OCI-LY3 (cell line): ENCODE data around the gene BRAF.

Experiments used
- H2AFZ ChIP-seq: fragments of 200-600, 300-600 bp; shearing (Covaris generic); 2 replicates; pipeline ENCODE4 v1.6.0; 2014; ENCODE audit warnings: antibody characterized with exemption, low read depth, low read length
- H3K27ac ChIP-seq: fragments of 200-600, 300-600 bp; sonication (generic); 2 replicates; pipeline ENCODE4 v1.5.1; 2014; ENCODE audit warnings: mild to moderate bottlenecking, low read length, moderate library complexity, mixed read lengths
- H3K27me3 ChIP-seq: fragments of 200-600, 300-600 bp; sonication (generic); 2 replicates; pipeline ENCODE4 v1.6.1; 2014; ENCODE audit warnings: low read depth, low read length, mixed read lengths
- H3K36me3 ChIP-seq: fragments of 200-600, 300-600 bp; sonication (generic); replicated peaks from 2 replicates; pipeline ENCODE3; 2014; ENCODE audit warnings: low read depth, low read length, mixed read lengths
- H3K4me1 ChIP-seq: fragments of 300-600, 200-600 bp; sonication (generic); 2 replicates; pipeline ENCODE4 v1.6.1; 2014; ENCODE audit warnings: low read length, mixed read lengths
- H3K4me2 ChIP-seq: fragments of 200-600, 300-600 bp; sonication (generic); 2 replicates; pipeline ENCODE4 v1.6.1; 2014; ENCODE audit warnings: low read length, mixed read lengths
- H3K4me3 ChIP-seq: fragments of 300-600, 200-600 bp; sonication (generic); 2 replicates; pipeline ENCODE4 v1.5.1; 2014; ENCODE audit warnings: antibody characterized with exemption, mild to moderate bottlenecking, low read length, moderate library complexity
- H3K79me2 ChIP-seq: fragments of 300-600, 200-600 bp; shearing (Covaris generic); 2 replicates; pipeline ENCODE4 v1.6.1; 2014; ENCODE audit warnings: mild to moderate bottlenecking, low read length, mixed read lengths
- H3K9ac ChIP-seq: fragments of 300-600, 200-600 bp; shearing (Covaris generic); 2 replicates; pipeline ENCODE4 v1.6.0; 2014; ENCODE audit warnings: mild to moderate bottlenecking, low read length, moderate library complexity
- H3K9me3 ChIP-seq: fragments of 200-600, 300-600 bp; shearing (Covaris generic); 2 replicates; pipeline ENCODE4 v1.6.1; 2014; ENCODE audit warnings: low read length, mixed read lengths; ENCODE audit not compliant: insufficient read depth
- H4K20me1 ChIP-seq: fragments of 200-600, 300-600 bp; sonication (generic); 2 replicates; pipeline ENCODE4 v1.6.1; 2016; ENCODE audit warnings: low read length, mixed read lengths; ENCODE audit not compliant: insufficient read depth
- CTCF ChIP-seq: fragments of 200-600, 300-600 bp; sonication (generic); IDR thresholded peaks from 2 replicates; pipeline ENCODE4 v1.5.1; 2014; ENCODE audit warnings: antibody characterized with exemption, low read length, low read depth
- EZH2phosphoT487 ChIP-seq: fragments of 200-600 bp; shearing (Covaris generic); IDR thresholded peaks from 2 replicates; pipeline ENCODE4 v1.6.1; 2018; ENCODE audit warnings: antibody characterized with exemption, mixed run types, low read depth

The BRAF gene

DNA sequence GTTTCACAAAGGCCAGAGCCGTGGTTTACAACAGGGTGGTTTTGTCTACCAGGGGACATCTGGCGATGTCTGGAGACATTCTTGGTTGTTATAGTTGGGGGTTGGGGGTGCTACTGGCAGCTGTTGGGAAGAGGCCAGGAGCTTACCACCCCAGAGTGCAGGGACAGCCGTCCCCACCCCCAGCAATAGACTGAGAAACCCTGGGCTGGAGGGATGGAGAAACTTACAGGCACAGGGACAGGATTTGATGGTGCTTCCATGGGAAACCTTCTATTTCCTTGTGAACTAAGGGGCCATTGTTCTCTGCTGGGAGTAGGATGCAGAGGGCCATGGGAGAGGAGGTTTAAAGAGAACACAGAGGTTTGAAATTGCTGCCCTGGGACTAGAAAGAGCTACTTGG lies 241.1 kb downstream of the BRAF start:
- Histone ChIP-seq H3K4me1 (no peaks in the 10 kb centered on the region), H3K9me3 (no peaks in the 10 kb centered on the region), H2AFZ (no peak overlapping the region), H3K27ac (no peak overlapping the region), H3K9ac (no peak overlapping the region), H3K4me2 (no peak overlapping the region), H4K20me1 (no peaks in the 10 kb centered on the region), H3K36me3 (peaks cover 14% of the 10 kb centered on the region), H3K27me3 (no peaks in the 10 kb centered on the region), H3K4me3 (no peak overlapping the region), H3K79me2 (no peaks in the 10 kb centered on the region)
- TF ChIP-seq CTCF (no peak), EZH2phosphoT487 (no peak)

- H3K9ac ChIP-seq, result no peak overlapping the region
- H4K20me1 ChIP-seq, result no peaks in the 10 kb centered on the region
- no peak overlapping the region for H3K4me3 ChIP-seq
- H3K4me2 ChIP-seq, result no peak overlapping the region
- no peak overlapping the region for H2AFZ ChIP-seq
- peaks cover 2% of the 10 kb centered on the region for H3K4me1 ChIP-seq
- no peak for TF ChIP-seq CTCF
- no peaks in the 10 kb centered on the region for H3K27me3 ChIP-seq
- H3K79me2 ChIP-seq, result no peaks in the 10 kb centered on the region
- no peak overlapping the region for H3K27ac ChIP-seq
- H3K36me3 ChIP-seq, result peaks cover 11% of the 10 kb centered on the region
- no peaks in the 10 kb centered on the region for H3K9me3 ChIP-seq
Measured at GRCh38 chr7:140681766-140682165, 243.0 kb downstream of the BRAF start.

DNA sequence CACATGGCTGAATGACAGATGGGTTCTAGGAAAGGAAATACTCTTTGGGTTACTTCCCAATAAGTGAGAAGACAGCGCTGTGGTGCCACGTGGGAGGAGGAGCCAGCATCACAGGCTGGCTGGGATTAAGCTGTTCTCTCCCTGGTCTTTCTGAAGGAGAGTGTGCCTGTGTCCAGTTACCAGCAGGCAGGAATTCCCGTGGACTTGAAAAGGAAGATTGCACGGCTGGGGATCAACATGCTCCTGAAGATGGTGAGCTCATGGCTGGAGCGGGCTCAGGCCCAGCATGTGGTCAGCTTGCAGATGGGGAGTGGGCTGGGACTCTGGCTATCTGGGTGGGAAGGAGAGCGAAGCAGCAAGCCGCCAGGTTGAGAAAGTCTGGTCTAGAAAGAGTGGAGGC lies 243.8 kb downstream of the BRAF start:
- Histone ChIP-seq H4K20me1 (no peaks in the 10 kb centered on the region), H3K4me1 (peaks cover 11% of the 10 kb centered on the region), H3K9me3 (no peaks in the 10 kb centered on the region), H3K4me2 (no peak overlapping the region), H3K27ac (no peak overlapping the region), H3K27me3 (no peaks in the 10 kb centered on the region), H3K9ac (no peak overlapping the region), H3K79me2 (no peaks in the 10 kb centered on the region), H3K36me3 (peaks cover 11% of the 10 kb centered on the region), H3K4me3 (no peak overlapping the region), H2AFZ (no peak overlapping the region)
- TF ChIP-seq EZH2phosphoT487 (no peak), CTCF (no peak)

DNA sequence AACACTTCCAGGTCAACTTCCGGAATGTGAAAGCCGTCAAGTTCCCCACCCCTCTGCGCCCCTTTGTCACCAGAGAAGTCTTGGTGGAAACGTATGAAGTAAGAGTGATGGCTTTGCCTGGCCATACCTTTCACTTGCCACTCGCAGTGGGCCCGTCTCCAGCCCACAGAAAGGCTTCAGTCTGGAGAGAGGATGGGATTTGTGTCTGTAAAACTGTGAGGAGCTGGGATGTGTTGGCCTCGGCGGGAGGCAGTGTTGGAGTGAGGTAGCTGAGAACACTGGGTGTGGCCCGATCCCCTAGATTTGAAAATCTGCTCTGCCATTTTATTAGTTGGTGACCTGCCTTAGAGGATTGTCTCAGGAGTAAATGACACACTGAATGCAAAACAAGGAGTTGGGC lies 245.5 kb downstream of the BRAF start:
- H3K4me1 ChIP-seq, result peaks cover 27% of the 10 kb centered on the region

More for the DNA sequence above, 245.5 kb downstream of the BRAF start:
- Histone ChIP-seq H3K36me3 (peaks cover 15% of the 10 kb centered on the region), H2AFZ (no peak overlapping the region), H3K9me3 (no peaks in the 10 kb centered on the region), H4K20me1 (no peaks in the 10 kb centered on the region), H3K4me2 (no peak overlapping the region), H3K27me3 (no peaks in the 10 kb centered on the region), H3K27ac (no peak overlapping the region), H3K9ac (no peak overlapping the region), H3K79me2 (no peaks in the 10 kb centered on the region), H3K4me3 (no peak overlapping the region)
- TF ChIP-seq EZH2phosphoT487, result no peak
- TF ChIP-seq CTCF, result no peak
